Mammary epithelial cell (primary cell): ENCODE data around the gene BCAM.
A peak's percentile ranks its signal among the peaks of the same experiment; 100 is the strongest.

Experiments
- EZH2 ChIP-seq: IDR thresholded peaks from 2 replicates; pipeline ENCODE4 v1.6.1; 2012; ENCODE audit warnings: low read length, inconsistent platforms, borderline replicate concordance
- TF ChIP-seq, protein P1 (sequence below), 2 donors: IDR thresholded peaks in 1 of 2; conservative IDR thresholded peaks in 1 of 2; 2 replicates each; pipeline ENCODE4 v1.5.1; 2011 to 2012; ENCODE audit warnings: inconsistent platforms in 2 of 2, low read length in 2 of 2, mild to moderate bottlenecking in 2 of 2, control low read depth in 1 of 2, low read depth in 1 of 2; ENCODE audit not compliant: insufficient read depth in 1 of 2; ENCODE audit errors: extremely low read depth in 1 of 2

DNA sequence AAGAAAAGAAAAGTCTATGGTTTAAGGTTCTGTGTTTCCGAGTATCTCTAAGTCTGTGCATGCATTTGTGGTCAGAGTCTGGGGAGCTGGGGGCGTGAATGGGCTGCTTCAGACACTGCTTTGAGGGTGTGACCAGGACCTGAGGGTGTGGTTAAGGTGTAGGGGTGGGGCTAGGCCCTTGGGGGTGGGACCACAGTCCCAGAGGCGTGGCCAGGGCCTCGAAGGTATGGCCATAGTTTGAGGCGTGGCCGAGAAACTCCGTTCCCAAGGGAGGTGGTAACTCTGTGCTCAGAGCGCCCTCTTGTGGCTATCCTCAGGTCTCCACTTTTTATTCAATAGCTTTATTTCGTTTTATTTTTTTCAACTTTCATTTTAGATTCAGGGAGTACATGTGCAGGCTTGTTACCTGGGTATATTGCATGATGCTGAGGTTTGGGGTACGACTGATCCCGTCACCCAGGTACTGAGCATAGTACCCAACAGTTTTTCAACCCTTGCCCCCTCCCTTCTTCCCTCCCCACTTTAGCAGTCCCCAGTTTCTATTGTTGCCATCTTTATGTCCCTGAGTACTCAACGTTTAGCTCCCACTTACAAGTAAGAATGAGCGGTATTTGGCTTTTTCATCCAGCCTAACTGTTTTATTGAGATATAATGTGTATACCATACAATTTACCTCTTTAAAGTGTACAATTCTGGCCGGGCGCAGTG lies 38.2 kb upstream of the BCAM start:
- TF ChIP-seq, protein P1, sequence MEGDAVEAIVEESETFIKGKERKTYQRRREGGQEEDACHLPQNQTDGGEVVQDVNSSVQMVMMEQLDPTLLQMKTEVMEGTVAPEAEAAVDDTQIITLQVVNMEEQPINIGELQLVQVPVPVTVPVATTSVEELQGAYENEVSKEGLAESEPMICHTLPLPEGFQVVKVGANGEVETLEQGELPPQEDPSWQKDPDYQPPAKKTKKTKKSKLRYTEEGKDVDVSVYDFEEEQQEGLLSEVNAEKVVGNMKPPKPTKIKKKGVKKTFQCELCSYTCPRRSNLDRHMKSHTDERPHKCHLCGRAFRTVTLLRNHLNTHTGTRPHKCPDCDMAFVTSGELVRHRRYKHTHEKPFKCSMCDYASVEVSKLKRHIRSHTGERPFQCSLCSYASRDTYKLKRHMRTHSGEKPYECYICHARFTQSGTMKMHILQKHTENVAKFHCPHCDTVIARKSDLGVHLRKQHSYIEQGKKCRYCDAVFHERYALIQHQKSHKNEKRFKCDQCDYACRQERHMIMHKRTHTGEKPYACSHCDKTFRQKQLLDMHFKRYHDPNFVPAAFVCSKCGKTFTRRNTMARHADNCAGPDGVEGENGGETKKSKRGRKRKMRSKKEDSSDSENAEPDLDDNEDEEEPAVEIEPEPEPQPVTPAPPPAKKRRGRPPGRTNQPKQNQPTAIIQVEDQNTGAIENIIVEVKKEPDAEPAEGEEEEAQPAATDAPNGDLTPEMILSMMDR (conservative IDR thresholded peaks at IDR 0.05 in 1 of 2, IDR thresholded peaks at IDR 0.05 in 1 of 2; ENCODE audit: extremely low read depth in 1 of 2, insufficient read depth in 1 of 2, low read depth in 1 of 2, low read length in 2 of 2) = peak; percentile 57 to 75
- TF ChIP-seq EZH2 = no peak
